Stimulated activated naive CD8-positive, alpha-beta T cell treated with anti-CD3 and anti-CD28 coated beads, Interleukin-15, amount 100 ng/mL, for 72 hours (primary cell): ENCODE measurements around the gene TMEM138.

Experiments used
- ATAC-seq: fragments of 150-1000 bp; cut with Tn5 transposase; 2 replicates; pipeline ENCODE4 v1.10.0; 2021; ENCODE audit warnings: mild to moderate bottlenecking, moderate library complexity
- DNase-seq, 2 donors: peaks; one replicate each; pipeline ENCODE4 v3.0.0; 2021 to 2022
- H3K27ac Mint-ChIP-seq, 2 donors: one replicate each; pipeline ENCODE4 v1.8.0; 2022; ENCODE audit warnings: mild to moderate bottlenecking in 2 of 2, mixed read lengths in 2 of 2, moderate library complexity in 2 of 2
- H3K27me3 Mint-ChIP-seq: one replicate; pipeline ENCODE4 v1.8.0; 2022; ENCODE audit warnings: mixed read lengths
- H3K4me1 Mint-ChIP-seq: one replicate; pipeline ENCODE4 v1.8.0; 2022; ENCODE audit warnings: mild to moderate bottlenecking, mixed read lengths
- H3K4me3 Mint-ChIP-seq, 2 donors: one replicate each; pipeline ENCODE4 v1.8.0; 2022; ENCODE audit warnings: mild to moderate bottlenecking in 2 of 2, mixed read lengths in 2 of 2, moderate library complexity in 1 of 2
- H3K9me3 Mint-ChIP-seq, 2 donors: one replicate each; pipeline ENCODE4 v1.8.0; 2022; ENCODE audit warnings: mixed read lengths in 2 of 2

Gene TMEM138

GRCh38 chr11:61337706-61338470 lies 24.3 kb upstream of the TMEM138 start:
- Mint-ChIP-seq H3K9me3 (no peaks in the 10 kb centered on the region), H3K4me3 (no peak overlapping the region), H3K27ac (no peak overlapping the region), H3K27me3 (no peaks in the 10 kb centered on the region), H3K4me1 (peaks cover 46% of the 10 kb centered on the region)
- DNase-seq (no peak), ATAC-seq (no peak)

GRCh38 chr11:61338783-61339489 lies 23.2 kb upstream of the TMEM138 start:
- Mint-ChIP-seq H3K27me3 (no peaks in the 10 kb centered on the region), H3K4me1 (peaks cover 38% of the 10 kb centered on the region), H3K27ac (peak overlapping the region in 1 of 2 donors; percentile 3), H3K4me3 (no peak overlapping the region), H3K9me3 (no peaks in the 10 kb centered on the region)
- no peak for ATAC-seq
- no peak for DNase-seq

GRCh38 chr11:61339490-61339878 lies 22.7 kb upstream of the TMEM138 start:
- no peaks in the 10 kb centered on the region for H3K9me3 Mint-ChIP-seq
- DNase-seq (no peak), ATAC-seq (no peak)
- H3K27ac Mint-ChIP-seq = no peak overlapping the region
- H3K4me1 Mint-ChIP-seq = peaks cover 33% of the 10 kb centered on the region
- H3K27me3 Mint-ChIP-seq = no peaks in the 10 kb centered on the region
- no peak overlapping the region for H3K4me3 Mint-ChIP-seq

- no peak overlapping the region for H3K27ac Mint-ChIP-seq
- H3K4me3 Mint-ChIP-seq = no peak overlapping the region
- ATAC-seq (no peak), DNase-seq (no peak)
- H3K9me3 Mint-ChIP-seq = no peaks in the 10 kb centered on the region
- no peaks in the 10 kb centered on the region for H3K27me3 Mint-ChIP-seq
- H3K4me1 Mint-ChIP-seq = peaks cover 18% of the 10 kb centered on the region
Observed at GRCh38 chr11:61340979-61341378, 21.2 kb upstream of the TMEM138 start.

- no peaks in the 10 kb centered on the region for H3K27me3 Mint-ChIP-seq
- H3K9me3 Mint-ChIP-seq = no peaks in the 10 kb centered on the region
- no peak overlapping the region for H3K27ac Mint-ChIP-seq
- peaks cover 10% of the 10 kb centered on the region for H3K4me1 Mint-ChIP-seq
- H3K4me3 Mint-ChIP-seq = no peak overlapping the region
- no peak for ATAC-seq
- DNase-seq = no peak
Observed at GRCh38 chr11:61341706-61342105, 20.5 kb upstream of the TMEM138 start.

GRCh38 chr11:61342207-61342803 lies 19.9 kb upstream of the TMEM138 start:
- peaks cover 5% of the 10 kb centered on the region for H3K4me1 Mint-ChIP-seq
- DNase-seq (no peak), ATAC-seq (no peak)
- peak overlapping the region in 1 of 2 donors; percentile 29 for H3K27ac Mint-ChIP-seq
- no peaks in the 10 kb centered on the region for H3K27me3 Mint-ChIP-seq
- H3K4me3 Mint-ChIP-seq = no peak overlapping the region
- H3K9me3 Mint-ChIP-seq = no peaks in the 10 kb centered on the region

- H3K4me1 Mint-ChIP-seq = no peaks in the 10 kb centered on the region
- ATAC-seq (no peak), DNase-seq (no peak)
- H3K4me3 Mint-ChIP-seq = no peak overlapping the region
- H3K27me3 Mint-ChIP-seq = no peaks in the 10 kb centered on the region
- H3K9me3 Mint-ChIP-seq = no peaks in the 10 kb centered on the region
- no peak overlapping the region for H3K27ac Mint-ChIP-seq
Observed at GRCh38 chr11:61343792-61344745, 18.1 kb upstream of the TMEM138 start.

GRCh38 chr11:61345170-61345610 lies 17.0 kb upstream of the TMEM138 start:
- H3K27ac Mint-ChIP-seq = no peak overlapping the region
- DNase-seq (no peak), ATAC-seq (no peak)
- H3K9me3 Mint-ChIP-seq = no peaks in the 10 kb centered on the region
- H3K27me3 Mint-ChIP-seq = no peaks in the 10 kb centered on the region
- H3K4me1 Mint-ChIP-seq = no peaks in the 10 kb centered on the region
- no peak overlapping the region for H3K4me3 Mint-ChIP-seq

GRCh38 chr11:61345954-61346843 lies 16.0 kb upstream of the TMEM138 start:
- Mint-ChIP-seq H3K9me3 (no peaks in the 10 kb centered on the region), H3K4me3 (no peak overlapping the region), H3K4me1 (no peaks in the 10 kb centered on the region), H3K27ac (peak overlapping the region in 1 of 2 donors; percentile 91), H3K27me3 (no peaks in the 10 kb centered on the region)
- peak; percentile 21 for ATAC-seq
- no peak for DNase-seq

GRCh38 chr11:61347916-61348461 lies 14.2 kb upstream of the TMEM138 start:
- H3K4me1 Mint-ChIP-seq = no peaks in the 10 kb centered on the region
- no peaks in the 10 kb centered on the region for H3K27me3 Mint-ChIP-seq
- H3K27ac Mint-ChIP-seq = no peak overlapping the region
- DNase-seq = no peak
- no peak overlapping the region for H3K4me3 Mint-ChIP-seq
- no peaks in the 10 kb centered on the region for H3K9me3 Mint-ChIP-seq
- no peak for ATAC-seq

GRCh38 chr11:61349189-61349751 lies 12.9 kb upstream of the TMEM138 start:
- Mint-ChIP-seq H3K27ac (no peak overlapping the region), H3K9me3 (no peaks in the 10 kb centered on the region), H3K4me1 (peaks cover 6% of the 10 kb centered on the region), H3K4me3 (no peak overlapping the region), H3K27me3 (no peaks in the 10 kb centered on the region)
- DNase-seq = no peak
- no peak for ATAC-seq

GRCh38 chr11:61349916-61350315 lies 12.3 kb upstream of the TMEM138 start:
- Mint-ChIP-seq H3K27me3 (no peaks in the 10 kb centered on the region), H3K4me3 (no peak overlapping the region), H3K4me1 (peaks cover 6% of the 10 kb centered on the region), H3K27ac (peak overlapping the region in 1 of 2 donors; percentile 91), H3K9me3 (no peaks in the 10 kb centered on the region)
- ATAC-seq (no peak), DNase-seq (no peak)

- Mint-ChIP-seq H3K27ac (no peak overlapping the region), H3K4me1 (peaks cover 6% of the 10 kb centered on the region), H3K4me3 (no peak overlapping the region), H3K27me3 (no peaks in the 10 kb centered on the region), H3K9me3 (no peaks in the 10 kb centered on the region)
- ATAC-seq (no peak), DNase-seq (no peak)
Observed at GRCh38 chr11:61350336-61350735, 11.8 kb upstream of the TMEM138 start.

- Mint-ChIP-seq H3K4me3 (no peak overlapping the region), H3K9me3 (no peaks in the 10 kb centered on the region), H3K27ac (no peak overlapping the region), H3K27me3 (no peaks in the 10 kb centered on the region), H3K4me1 (peaks cover 6% of the 10 kb centered on the region)
- DNase-seq (no peak), ATAC-seq (no peak)
Observed at GRCh38 chr11:61350803-61351202, 11.4 kb upstream of the TMEM138 start.
